NCI-H146 (cell line): ENCODE measurements around the gene MRPL20.
"Not testable (repeated sequence)": the region's sequence is repeated elsewhere in the genome, so short reads cannot be mapped to it uniquely, and the experiment has no call there.

Experiments used
- DNase-seq: peaks from one replicate; lab custom pipeline; 2025; lab: John Stamatoyannopoulos, UW

MRPL20 gene

DNA sequence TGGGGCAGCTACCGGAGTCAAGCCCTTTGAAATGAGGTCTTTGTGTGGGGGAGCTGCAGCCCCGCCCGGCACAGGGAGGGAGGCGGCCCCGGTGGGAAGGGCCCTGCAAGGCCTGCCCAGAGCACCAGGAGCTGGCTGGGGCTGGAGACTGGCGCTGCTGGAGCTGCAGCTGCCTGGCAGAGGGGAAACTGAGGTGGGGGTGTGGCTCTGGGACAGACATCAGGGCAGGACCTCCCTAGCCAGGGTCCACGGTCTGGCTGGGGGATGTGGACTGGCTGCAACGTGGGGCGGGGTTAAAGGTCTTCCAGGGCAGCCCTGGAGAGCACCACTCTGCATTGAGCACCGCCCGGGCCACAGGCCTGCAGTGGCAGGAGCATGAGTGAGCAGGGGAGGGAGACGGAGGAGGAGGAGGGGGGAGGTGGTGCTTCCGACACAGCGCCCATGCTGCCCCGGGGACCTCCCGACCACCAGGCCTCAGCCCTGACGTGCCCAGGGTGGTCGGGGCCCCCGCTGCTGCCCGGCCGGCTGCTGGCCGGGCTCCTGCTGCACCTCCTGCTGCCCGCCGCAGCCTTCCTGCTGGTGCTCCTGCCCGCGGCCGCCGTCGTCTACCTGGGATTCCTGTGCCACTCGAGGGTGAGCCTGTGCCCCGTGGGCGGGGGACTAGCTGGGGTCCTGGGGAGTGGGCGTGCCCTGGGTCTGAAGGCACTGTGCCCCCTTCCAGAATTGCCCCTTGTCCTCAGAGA, 18.8 kb upstream of the MRPL20 start:
- DNase-seq: no peak

DNA sequence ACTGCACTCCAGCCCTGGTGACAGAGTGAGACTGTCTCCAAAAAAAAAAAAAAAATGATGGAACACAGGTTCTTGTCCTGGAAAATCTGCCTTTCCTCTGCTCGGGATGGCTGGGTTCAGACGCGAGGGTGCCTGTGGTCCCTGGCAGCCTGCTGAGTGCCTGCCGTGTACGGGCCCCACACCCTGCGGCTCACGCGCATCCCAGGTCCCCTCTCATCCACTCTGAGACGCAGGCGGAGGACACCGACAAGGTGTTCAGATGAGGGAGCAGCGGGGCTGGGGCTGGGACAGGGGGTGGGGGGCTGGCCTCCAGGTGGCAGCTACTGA, 18.3 kb upstream of the MRPL20 start:
- DNase-seq: no peak

DNA sequence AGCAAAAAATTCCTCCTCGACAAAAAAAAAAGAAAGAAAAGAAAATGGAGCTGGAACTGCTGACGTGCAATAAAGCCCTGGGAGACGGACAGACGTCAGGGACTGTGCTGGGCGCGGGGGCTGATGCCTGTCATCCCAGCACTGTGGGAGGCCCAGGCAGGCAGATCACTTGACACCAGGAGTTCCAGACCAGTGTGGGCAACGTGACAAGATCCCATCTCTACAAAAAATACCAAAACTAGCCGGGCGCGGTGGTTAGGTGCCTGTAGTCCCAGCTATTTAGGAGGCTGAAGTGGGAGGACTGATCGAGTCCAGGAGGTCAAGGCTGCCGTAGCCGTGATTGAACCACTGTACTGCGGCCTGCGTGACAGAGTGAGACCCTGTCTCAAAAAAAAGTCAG, 17.6 kb upstream of the MRPL20 start:
- no peak for DNase-seq

DNA sequence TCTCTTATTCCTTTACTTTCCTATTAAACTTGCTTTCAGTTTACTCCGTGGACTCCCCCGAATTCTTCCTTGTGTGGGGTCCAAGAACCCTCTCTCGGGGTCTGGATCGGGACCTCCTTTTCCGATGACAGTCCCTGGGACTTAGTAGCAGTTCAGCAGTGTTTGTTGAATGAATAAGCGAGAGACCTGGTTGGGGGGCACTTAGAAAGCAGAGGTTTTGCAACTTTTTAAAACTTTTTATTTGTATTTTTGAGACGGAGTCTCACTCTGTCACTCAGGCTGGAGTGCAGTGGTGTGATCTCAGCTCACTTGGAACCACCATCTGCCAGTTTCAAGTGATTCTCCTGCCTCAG, 16.1 kb upstream of the MRPL20 start:
- DNase-seq: no peak

DNA sequence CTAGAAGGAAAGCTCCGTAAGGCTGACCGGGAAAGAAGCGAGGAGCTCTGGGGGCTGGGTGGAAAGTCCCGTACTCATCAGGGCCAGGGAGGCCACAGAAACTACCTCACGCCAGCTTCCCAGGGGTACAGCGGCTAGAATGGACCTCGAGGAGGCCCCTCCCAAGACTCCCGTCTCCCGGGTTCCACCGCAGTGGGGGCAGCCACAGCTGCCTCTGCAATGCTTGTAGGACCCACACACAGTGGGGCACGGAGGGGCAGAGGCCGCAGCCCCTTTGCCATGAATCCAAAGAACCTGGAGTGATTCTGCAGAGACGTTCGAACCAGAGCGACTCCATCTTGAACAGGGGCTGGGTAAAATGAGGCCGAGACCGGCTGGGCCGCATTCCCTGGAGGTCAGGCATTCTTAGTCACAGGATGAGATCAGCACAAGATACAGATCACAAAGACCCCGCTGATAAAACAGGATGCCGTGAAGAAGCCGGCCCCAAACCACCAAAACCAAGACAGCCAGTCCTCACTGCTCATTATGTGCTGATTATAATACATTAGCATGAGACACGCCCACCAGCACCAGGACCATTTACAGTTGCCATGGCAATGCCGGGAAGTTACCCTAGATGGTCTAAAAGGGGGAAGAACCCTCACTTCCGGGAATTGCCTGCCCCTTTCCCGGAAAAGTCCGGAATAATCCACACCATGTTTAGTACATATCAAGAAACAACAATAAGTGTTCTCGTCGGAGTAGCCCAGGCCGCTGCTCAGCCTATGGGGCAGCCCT, 15.6 kb upstream of the MRPL20 start:
- DNase-seq: no peak

DNA sequence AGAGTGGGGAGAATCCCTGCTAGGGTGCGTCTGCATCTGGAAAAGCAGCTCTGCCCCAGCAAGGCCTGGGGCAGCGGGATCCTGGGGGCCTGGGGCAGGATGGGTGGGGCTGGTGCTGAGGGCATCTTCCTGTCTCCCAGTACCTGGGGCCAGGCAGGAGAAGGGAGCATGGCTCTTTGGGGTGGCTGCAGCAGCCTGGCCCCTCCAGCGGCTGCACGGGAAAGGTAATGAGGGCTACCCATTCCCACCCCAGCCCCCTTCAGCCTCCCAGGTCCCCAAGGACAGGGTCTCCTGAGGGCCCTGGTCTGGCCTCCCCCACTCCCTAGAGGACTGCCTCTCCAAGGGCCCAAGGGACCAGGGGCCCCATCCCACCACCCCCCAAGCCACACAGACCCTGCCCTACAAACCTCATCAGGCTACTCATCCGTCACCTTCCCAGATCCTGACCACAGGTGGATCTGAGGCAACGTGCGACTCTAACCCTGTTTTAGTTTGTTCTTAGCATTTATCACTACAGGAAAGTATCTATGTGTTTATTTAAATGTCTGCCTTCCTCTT, 14.9 kb upstream of the MRPL20 start:
- DNase-seq: no peak

DNA sequence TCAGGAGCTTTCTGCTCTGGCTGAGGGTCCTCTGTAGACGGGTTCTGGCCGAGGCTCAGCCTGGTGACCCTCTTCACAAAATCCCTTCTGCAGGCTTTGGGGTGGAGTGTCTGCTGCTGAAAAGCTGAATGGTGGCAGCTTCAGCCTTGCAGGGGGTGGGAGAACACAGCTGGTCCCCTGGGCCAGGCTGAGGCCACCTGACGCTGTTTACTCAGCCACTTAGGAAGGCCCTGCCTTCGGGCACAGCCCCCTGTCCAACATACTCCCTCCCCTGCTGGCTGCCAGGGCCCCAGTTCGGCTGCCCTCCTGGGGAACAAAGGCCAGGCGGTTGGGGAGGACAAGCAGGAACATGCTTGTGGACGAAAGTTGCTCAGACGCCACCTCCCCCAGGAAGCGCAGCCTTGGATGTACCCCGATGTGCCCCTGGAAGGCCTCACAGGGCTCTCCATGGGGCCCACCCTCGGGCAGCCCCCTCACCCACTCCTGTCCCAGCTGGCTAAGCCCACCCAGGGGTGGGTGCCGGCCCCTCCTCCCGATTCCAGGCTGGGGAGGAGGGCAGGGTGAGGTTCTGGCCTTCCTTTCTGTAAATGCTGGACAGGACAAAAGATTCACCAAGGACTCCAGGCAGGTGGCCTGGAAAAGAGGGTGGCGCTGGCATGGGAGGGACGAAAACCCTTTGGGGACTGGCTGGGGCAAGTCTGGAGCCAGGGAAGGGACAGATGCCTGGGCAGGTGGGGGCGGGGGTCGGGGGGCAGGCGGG, 14.2 kb upstream of the MRPL20 start, which contains the start of gene ANKRD65:
Gene ANKRD65, minus strand, starts transcription at position 130 of the 760 bp plus-strand sequence. CDS start 271 bp downstream, outside the sequence.
- DNase-seq: peak; percentile 94

DNA sequence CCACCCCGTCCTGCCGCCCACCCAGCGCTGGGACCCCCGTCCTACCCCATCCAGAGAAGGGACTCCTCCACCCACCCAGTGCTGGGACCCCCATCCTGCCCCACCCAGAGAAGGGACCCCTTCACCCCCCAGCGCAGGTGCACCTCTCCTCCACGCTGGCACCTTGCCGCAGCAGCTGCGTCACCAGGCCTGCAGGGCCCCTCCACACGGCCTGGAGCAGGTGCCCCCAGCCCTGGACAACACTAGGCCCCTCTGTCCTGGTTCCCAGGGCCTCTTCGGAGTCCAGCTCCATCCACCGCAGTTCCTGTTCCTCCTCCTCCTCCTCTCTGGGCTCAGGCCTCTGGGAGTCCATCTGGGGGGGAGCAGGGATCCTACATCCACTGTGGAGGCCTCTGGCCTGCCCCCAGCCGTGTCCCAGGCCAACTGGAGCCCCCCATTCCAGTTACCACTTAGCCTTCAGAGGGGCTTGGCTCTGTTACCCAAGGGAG, 13.6 kb upstream of the MRPL20 start:
- peak; percentile 46 for DNase-seq

DNA sequence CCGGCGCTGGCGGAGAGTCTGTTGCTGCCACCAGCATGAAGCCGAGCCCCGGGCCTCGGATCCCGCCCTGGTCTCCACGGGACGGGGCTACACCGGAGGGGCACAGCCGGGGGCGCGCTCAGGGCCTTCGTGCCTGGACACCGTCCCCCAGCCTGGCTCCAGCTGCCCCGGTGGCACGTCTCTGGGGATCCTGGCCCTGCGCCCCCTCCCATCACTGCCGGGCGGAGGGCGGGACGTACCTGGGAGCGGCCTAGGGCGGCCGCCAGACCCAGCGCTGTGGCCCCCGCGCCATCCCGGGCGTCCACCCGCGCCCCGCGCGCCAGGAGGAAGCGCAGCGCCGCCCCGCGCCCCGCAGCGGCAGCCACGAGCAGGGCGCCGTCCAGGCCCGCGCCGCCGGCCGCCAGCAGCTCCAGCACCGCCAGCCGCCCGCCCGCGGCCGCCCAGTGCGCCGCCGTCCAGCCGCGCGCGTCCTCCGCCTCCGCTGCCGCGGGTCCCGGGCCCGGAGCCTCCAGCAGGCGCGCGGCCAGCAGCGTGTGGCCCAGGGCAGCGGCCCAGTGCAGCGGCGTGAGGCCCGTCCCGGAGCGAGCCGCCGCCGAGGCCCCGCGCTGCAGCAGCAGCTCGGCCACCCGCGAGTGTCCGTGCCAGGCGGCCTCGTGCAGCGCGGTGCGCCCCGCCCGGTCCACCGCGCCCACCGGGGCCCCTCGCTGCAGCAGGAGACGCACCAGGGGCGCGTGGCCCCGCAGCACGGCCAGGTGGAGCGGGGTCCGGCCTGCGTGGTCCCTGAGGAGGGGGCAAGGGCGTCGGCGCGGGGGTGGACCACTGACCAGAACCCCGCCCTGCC, 12.9 kb upstream of the MRPL20 start:
- no peak for DNase-seq

DNA sequence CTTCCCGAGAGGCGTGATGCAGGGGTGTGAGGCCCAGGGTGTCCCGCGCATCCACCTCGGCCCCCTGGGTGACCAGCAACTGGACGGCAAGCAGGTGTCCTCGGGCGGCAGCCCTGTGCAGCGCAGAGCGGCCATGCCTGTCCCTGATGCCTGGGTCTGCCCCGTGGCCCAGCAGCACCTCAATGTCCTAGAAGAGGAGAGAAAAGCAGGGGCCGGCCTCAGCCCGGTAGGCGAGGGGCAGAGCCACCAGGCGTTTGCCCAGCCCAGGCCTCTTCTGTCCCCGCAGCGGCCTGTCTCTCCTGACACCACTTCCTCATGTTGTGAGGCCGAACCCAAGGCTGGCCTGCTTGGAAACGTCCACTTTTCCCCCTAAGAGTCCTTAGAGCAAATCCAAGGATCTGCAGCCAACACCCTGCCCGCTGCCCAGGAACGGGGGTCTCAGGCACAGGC, 12.3 kb upstream of the MRPL20 start:
- no peak for DNase-seq

DNA sequence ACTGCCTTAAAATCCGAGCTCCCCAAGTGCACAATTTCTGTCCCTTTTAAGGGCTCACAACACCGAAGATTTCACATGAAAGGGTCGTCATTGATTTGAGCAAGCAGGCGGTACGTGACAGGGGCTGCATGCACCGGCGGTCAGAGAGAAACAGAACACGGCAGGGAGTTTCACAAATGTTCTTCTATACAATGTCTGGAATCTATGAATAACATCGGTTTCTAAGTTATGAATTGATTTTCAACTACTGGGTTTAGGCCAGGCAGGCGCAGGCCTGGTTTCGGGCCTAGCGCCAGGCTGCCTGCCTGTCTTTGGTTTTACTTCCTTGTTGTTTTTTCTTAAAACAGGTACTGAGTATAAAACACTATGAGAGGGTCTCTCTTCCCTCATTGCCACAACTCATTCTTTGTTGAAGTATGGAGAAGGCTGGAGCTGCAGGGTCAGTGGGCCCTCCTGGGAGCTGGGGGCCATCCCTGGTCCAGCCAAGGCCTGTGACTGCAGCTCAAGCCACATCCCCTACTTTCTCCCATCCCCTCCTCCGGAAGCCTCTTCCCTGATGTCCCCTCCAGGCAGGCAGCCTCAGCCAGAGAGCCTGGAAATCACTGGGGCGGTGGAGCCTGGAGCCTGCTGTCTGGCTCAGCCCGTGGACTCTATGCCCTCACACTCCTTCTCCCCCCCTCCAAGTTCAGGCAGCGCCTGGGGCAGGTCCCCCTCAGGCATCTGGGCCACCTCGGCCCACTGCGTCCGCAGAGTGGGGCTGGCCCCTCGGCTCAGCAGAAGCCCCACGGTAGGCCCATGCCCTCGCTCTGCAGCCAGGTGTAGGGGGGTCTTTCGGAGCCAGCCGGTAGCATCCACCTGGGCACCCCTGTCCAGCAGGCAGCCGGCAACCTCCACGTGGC, 11.6 kb upstream of the MRPL20 start:
- DNase-seq: no peak

DNA sequence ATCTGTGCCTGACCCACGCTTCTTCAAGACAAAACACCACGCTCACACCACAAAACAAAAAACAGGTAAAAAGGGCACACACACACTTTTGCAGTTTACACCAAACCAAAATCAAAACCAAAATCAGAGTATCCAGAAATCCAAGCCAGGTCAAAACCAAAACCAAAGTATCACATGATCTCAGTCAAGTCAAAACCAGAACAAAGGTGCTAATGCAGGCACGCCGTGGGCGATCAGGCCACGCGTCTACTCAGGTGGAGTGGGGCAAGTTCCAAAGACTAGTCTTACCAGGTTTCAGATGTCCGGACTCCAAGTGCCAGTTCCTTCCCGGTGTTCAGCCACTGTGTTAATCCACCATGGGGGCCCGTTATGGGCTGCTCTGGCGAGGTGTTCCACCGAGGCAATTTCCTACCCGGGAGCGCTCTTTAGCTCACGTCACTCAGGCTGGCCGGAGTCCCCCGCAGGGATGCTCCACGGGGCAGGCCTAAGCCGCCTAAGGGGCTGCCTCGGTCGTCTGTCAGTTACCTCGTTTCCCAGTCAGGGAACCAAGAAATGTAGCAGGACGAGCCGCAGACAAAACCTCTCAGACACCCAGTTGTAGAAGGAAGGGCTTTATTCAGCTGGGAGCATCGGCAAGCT, 10.9 kb upstream of the MRPL20 start:
- DNase-seq: not testable (repeated sequence)

DNA sequence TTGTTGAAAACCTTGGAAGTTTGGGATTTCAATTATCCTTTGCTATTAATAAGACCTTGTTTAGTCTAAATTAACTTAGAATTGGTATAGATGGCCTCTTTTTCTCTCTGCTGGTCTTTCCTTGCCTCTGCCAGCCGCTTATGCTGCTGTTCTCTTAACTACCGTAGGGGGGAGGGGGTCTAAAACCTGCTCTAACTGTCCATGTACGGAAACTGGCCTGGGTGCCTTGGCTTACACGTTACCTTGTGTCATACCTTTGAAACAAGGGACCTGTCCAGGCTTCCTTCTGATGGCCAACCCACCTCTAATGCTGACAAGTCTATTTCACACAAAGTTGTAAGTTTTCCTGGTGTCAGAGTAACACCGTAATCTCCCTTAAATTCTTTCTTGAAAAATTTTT, 10.3 kb upstream of the MRPL20 start:
- DNase-seq: not testable (repeated sequence)

DNA sequence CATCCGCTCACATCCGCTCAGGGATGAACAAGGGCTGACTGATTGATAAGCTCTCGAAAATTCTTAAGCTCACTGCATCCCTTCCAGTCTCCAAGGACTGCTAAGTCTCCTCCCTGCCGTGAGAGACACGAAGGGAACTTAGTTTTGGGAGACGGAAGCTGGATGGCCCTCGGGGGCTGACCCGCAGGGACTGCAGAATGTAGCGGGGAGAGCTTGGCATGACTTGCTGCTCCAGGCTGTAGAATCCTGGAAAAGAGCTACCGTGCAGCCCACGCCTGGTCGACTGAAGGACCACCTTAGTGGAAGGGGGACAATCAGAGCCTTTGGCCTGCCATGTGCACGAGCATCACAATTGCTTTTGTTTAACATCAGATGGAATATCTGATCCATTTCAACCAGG, 8.7 kb upstream of the MRPL20 start:
- no peak for DNase-seq

DNA sequence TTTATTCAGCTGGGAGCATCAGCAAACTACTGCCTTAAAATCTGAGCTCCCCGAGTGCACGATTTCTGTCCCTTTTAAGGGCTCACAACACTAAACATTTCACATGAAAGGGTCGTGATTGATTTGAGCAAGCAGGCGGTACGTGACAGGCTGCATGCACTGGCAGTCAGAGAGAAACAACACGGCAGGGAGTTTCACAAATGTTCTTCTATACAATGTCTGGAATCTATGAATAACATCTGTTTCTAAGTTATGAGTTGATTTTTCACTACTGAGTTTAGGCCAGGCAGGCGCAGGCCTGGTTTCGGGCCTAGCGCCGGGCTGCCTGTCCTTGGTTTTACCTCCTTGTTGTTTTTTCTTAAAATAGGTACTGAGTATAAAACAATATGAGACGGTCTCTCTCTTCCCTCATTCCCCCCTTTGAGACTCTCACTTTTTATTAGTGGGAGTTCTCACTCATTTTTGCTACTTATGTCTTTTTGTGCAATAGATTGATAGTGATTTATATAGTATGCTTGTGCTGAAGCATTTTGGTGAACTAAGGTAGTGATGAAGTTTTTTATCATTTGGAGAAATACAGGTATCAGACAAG, 5.3 kb upstream of the MRPL20 start:
- not testable (repeated sequence) for DNase-seq

DNA sequence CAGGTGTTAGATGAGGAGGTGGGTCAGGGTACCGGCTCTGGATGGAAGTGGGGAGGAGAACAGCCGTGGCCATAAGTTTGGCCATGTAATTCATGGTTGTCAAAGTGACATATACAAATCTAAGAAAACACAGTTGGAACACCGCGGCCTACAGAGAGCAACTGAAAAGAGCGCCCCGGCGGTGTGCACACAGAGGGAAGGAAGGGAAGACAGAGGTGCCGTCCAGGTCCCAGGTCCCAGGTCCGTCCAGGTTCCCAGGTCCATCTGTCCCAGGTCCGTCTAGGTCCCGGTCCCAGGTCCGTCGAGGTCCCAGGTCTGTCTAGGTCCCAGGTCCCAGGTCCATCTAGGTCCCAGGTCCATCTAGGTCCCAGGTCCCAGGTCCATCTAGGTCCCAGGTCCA, 4.5 kb upstream of the MRPL20 start:
- DNase-seq: no peak

DNA sequence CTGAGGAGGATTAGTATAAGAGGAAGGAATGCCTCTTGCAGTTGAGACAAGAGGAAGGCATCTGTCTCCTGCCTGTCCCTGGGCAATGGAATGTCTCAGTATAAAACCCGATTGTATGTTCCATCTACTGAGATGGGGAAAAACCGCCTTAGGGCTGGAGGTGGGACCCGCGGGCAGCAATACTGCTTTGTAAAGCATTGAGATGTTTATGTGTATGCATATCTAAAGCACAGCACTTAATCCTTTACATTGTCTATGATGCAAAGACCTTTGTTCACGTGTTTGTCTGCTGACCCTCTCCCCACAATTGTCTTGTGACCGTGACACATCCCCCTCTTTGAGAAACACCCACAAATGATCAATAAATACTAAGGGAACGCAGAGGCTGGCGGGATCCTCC, 3.1 kb upstream of the MRPL20 start:
- DNase-seq: not testable (repeated sequence)

DNA sequence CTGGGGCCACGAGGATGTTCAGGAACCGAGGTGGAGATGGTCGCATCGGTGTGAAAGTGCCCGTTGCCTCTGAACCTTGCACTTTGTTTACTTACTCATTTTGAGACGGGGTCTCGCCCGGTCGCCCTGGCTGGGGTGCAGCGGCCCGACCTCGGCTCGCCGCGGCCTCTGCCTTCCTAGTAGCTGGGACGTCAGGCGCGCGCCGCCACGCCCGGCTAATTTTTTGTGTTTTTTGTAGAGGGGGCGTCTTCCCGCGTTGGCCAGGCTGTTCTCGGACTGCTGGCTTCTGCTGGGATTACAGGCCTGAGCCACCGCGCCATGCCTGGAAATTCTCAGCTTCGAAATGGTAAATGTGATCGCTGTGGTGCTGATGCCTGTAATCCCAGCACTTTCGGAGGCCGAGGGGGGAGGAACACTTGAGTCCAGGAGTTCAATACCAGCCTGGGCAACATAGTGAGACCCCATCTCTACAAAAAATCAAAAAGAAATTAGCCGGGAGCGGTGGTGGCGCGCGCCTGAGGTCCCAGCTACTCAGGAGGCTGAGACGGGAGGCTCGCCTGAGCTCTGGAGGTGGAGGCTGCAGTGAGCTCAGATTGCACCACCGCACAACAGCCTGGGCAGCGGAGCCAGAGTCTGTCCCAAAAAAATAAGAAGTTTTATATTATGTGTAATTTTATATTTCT, 684 bp upstream of the MRPL20 start:
- DNase-seq: no peak
